Measurements from ENCODE around the gene CDK14.

The CDK14 gene

GRCh38 chr7:91180746-91181145 lies 584.6 kb downstream of the CDK14 start:
- no peak for DNase-seq
- H3K27me3 Mint-ChIP-seq, result no peaks in the 10 kb centered on the region
- H3K27ac Mint-ChIP-seq, result no peak overlapping the region
- H3K4me1 Mint-ChIP-seq, result peaks cover 9 to 17% of the 10 kb centered on the region in 2 donors
- peaks cover 8 to 12% of the 10 kb centered on the region in 2 donors for H3K36me3 Mint-ChIP-seq
- H3K4me3 Mint-ChIP-seq, result no peak overlapping the region
- peaks cover 2 to 8% of the 10 kb centered on the region in 2 donors for H3K9me3 Mint-ChIP-seq
- ATAC-seq (replicated peaks), result peak; percentile 50 to 54

GRCh38 chr7:91181949-91182348 lies 585.8 kb downstream of the CDK14 start:
- no peak overlapping the region for H3K4me3 Mint-ChIP-seq
- no peak overlapping the region for H3K27ac Mint-ChIP-seq

GRCh38 chr7:91182819-91183764 lies 587.0 kb downstream of the CDK14 start:
- Mint-ChIP-seq H3K27me3 (no peaks in the 10 kb centered on the region), H3K4me3 (no peak overlapping the region)

More at GRCh38 chr7:91181949-91182348, 585.8 kb downstream of the CDK14 start:
- no peak for ATAC-seq (replicated peaks)
- Mint-ChIP-seq H3K9me3 (peaks cover 2 to 8% of the 10 kb centered on the region in 2 donors), H3K36me3 (peaks cover 8 to 12% of the 10 kb centered on the region in 2 donors), H3K4me1 (peaks cover 9 to 17% of the 10 kb centered on the region in 2 donors), H3K27me3 (no peaks in the 10 kb centered on the region)
- DNase-seq, result no peak

GRCh38 chr7:91185771-91186170 lies 589.6 kb downstream of the CDK14 start:
- Mint-ChIP-seq H3K27ac (no peak overlapping the region), H3K4me1 (peaks cover 7 to 11% of the 10 kb centered on the region in 2 donors), H3K27me3 (no peaks in the 10 kb centered on the region), H3K4me3 (no peak overlapping the region), H3K9me3 (peaks cover 2 to 5% of the 10 kb centered on the region in 2 donors), H3K36me3 (peaks cover 11 to 13% of the 10 kb centered on the region in 2 donors)
- no peak for DNase-seq
- no peak for ATAC-seq (replicated peaks)

More at GRCh38 chr7:91182819-91183764, 587.0 kb downstream of the CDK14 start:
- Mint-ChIP-seq H3K9me3 (peaks cover 2 to 8% of the 10 kb centered on the region in 2 donors), H3K27ac (no peak overlapping the region), H3K4me1 (peaks cover 9 to 17% of the 10 kb centered on the region in 2 donors), H3K36me3 (peaks cover 11 to 16% of the 10 kb centered on the region in 2 donors)
- ATAC-seq (replicated peaks) (no peak), DNase-seq (no peak)

GRCh38 chr7:91187061-91187460 lies 590.9 kb downstream of the CDK14 start:
- DNase-seq (no peak), ATAC-seq (replicated peaks) (no peak)
- H3K27ac Mint-ChIP-seq, result no peak overlapping the region
- H3K4me3 Mint-ChIP-seq, result no peak overlapping the region
- peaks cover 4 to 5% of the 10 kb centered on the region in 2 donors for H3K4me1 Mint-ChIP-seq
- H3K36me3 Mint-ChIP-seq, result peaks cover 12 to 18% of the 10 kb centered on the region in 2 donors
- H3K27me3 Mint-ChIP-seq, result no peaks in the 10 kb centered on the region
- H3K9me3 Mint-ChIP-seq, result no peaks in the 10 kb centered on the region

GRCh38 chr7:91191771-91192170 lies 595.6 kb downstream of the CDK14 start:
- Mint-ChIP-seq H3K4me3 (no peak overlapping the region), H3K27me3 (no peaks in the 10 kb centered on the region), H3K36me3 (peaks cover 15 to 20% of the 10 kb centered on the region in 2 donors), H3K27ac (peak overlapping the region; percentile 4), H3K9me3 (no peaks in the 10 kb centered on the region), H3K4me1 (peaks cover 4 to 13% of the 10 kb centered on the region in 2 donors)
- ATAC-seq (replicated peaks) (no peak), DNase-seq (no peak)

- H3K9me3 Mint-ChIP-seq, result no peaks in the 10 kb centered on the region
- H3K4me1 Mint-ChIP-seq, result peaks cover 4 to 15% of the 10 kb centered on the region in 2 donors
- H3K36me3 Mint-ChIP-seq, result peaks cover 16% of the 10 kb centered on the region in 2 donors
- DNase-seq (no peak), ATAC-seq (replicated peaks) (no peak)
- H3K4me3 Mint-ChIP-seq, result no peak overlapping the region
- no peak overlapping the region for H3K27ac Mint-ChIP-seq
- no peaks in the 10 kb centered on the region for H3K27me3 Mint-ChIP-seq
These were observed 597.0 kb downstream of the CDK14 start for GRCh38 chr7:91193141-91193540.

GRCh38 chr7:91194841-91195240 lies 598.7 kb downstream of the CDK14 start:
- H3K4me3 Mint-ChIP-seq, result no peak overlapping the region
- H3K4me1 Mint-ChIP-seq, result peaks cover 4 to 15% of the 10 kb centered on the region in 2 donors
- H3K9me3 Mint-ChIP-seq, result no peaks in the 10 kb centered on the region
- H3K36me3 Mint-ChIP-seq, result peaks cover 16% of the 10 kb centered on the region in 2 donors
- no peak for ATAC-seq (replicated peaks)
- no peak for DNase-seq
- no peak overlapping the region for H3K27ac Mint-ChIP-seq
- no peaks in the 10 kb centered on the region for H3K27me3 Mint-ChIP-seq

GRCh38 chr7:91196058-91196457 lies 599.9 kb downstream of the CDK14 start:
- Mint-ChIP-seq H3K4me3 (no peak overlapping the region), H3K36me3 (peaks cover 16% of the 10 kb centered on the region in 2 donors), H3K4me1 (peaks cover 4 to 15% of the 10 kb centered on the region in 2 donors), H3K9me3 (no peaks in the 10 kb centered on the region), H3K27ac (peak overlapping the region; percentile 44), H3K27me3 (no peaks in the 10 kb centered on the region)
- DNase-seq, result no peak
- no peak for ATAC-seq (replicated peaks)

GRCh38 chr7:91198371-91198770 lies 602.2 kb downstream of the CDK14 start:
- no peak overlapping the region for H3K4me3 Mint-ChIP-seq
- H3K4me1 Mint-ChIP-seq, result peaks cover 3 to 9% of the 10 kb centered on the region in 2 donors
- ATAC-seq (replicated peaks) (no peak), DNase-seq (no peak)
- no peaks in the 10 kb centered on the region for H3K27me3 Mint-ChIP-seq
- peaks cover 18 to 24% of the 10 kb centered on the region in 2 donors for H3K36me3 Mint-ChIP-seq
- no peak overlapping the region for H3K27ac Mint-ChIP-seq
- H3K9me3 Mint-ChIP-seq, result peaks cover 0 to 2% of the 10 kb centered on the region in 2 donors

GRCh38 chr7:91199601-91200000 lies 603.5 kb downstream of the CDK14 start:
- Mint-ChIP-seq H3K27ac (no peak overlapping the region), H3K4me1 (peaks cover 3 to 9% of the 10 kb centered on the region in 2 donors), H3K9me3 (peaks cover 0 to 3% of the 10 kb centered on the region in 2 donors), H3K27me3 (no peaks in the 10 kb centered on the region), H3K36me3 (peaks cover 25 to 32% of the 10 kb centered on the region in 2 donors), H3K4me3 (no peak overlapping the region)
- ATAC-seq (replicated peaks) (no peak), DNase-seq (no peak)

- H3K4me3 Mint-ChIP-seq, result no peak overlapping the region
- peaks cover 3% of the 10 kb centered on the region in 2 donors for H3K4me1 Mint-ChIP-seq
- H3K36me3 Mint-ChIP-seq, result peaks cover 22 to 24% of the 10 kb centered on the region in 2 donors
- DNase-seq (no peak), ATAC-seq (replicated peaks) (no peak)
- peaks cover 0 to 3% of the 10 kb centered on the region in 2 donors for H3K9me3 Mint-ChIP-seq
- H3K27me3 Mint-ChIP-seq, result no peaks in the 10 kb centered on the region
- no peak overlapping the region for H3K27ac Mint-ChIP-seq
These were observed 605.5 kb downstream of the CDK14 start for GRCh38 chr7:91201442-91202113.

GRCh38 chr7:91206361-91206960 lies 610.3 kb downstream of the CDK14 start:
- DNase-seq (no peak), ATAC-seq (replicated peaks) (no peak)
- Mint-ChIP-seq H3K4me1 (peaks cover 0 to 3% of the 10 kb centered on the region in 2 donors), H3K27me3 (no peaks in the 10 kb centered on the region), H3K27ac (no peak overlapping the region), H3K4me3 (no peak overlapping the region), H3K36me3 (peaks cover 25 to 44% of the 10 kb centered on the region in 2 donors), H3K9me3 (peaks cover 0 to 3% of the 10 kb centered on the region in 2 donors)

- no peak for ATAC-seq (replicated peaks)
- DNase-seq, result no peak
- no peak overlapping the region for H3K4me3 Mint-ChIP-seq
These were observed 616.5 kb downstream of the CDK14 start for GRCh38 chr7:91212582-91212981.

More at GRCh38 chr7:91212582-91212981, 616.5 kb downstream of the CDK14 start:
- Mint-ChIP-seq H3K27ac (no peak overlapping the region), H3K27me3 (no peaks in the 10 kb centered on the region), H3K4me1 (no peaks in the 10 kb centered on the region), H3K9me3 (peaks cover 4 to 8% of the 10 kb centered on the region in 2 donors), H3K36me3 (peaks cover 16 to 40% of the 10 kb centered on the region in 2 donors)

Data from stimulated activated naive B cell treated with anti-CD40 and anti-IgM and Interleukin-4, amounts not matched to agents 10 μg/mL and 1 μg/mL and 100 μg/mL, for 72 hours (primary cell).